GF-D8 (cell line): ENCODE measurements around the gene RAI1.

Source experiments
- DNase-seq: peaks from one replicate; lab custom pipeline; 2025; lab: John Stamatoyannopoulos, UW

Gene RAI1

DNA sequence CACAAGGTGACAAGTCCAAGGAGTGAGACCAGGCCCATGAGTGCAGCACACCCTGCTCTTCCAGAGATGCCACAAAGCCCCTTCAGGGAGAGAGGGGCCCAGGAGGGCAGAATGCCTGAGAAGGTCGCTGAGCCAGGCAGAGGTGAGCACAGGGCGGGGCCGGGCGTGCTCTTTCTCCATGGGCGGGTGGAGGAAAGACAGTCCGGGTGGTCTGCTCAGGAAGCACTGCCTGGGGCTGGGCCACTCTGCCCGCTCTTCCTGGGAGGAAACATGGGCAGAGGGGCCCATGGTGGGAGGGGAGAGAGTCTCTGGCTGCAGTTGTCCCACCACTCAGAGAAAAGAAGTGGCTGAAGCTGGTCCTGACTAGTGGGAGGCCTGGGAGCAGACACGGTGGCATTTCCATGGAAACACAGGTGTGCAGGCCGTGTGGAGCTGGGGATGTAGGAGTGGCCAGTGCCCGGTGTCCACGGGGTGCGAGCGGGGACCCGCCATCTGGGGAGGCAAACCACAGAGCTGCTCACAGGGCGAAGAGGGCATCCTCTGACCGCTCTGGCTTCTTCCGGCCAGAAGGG, 165.9 kb downstream of the RAI1 start:
- no peak for DNase-seq

DNA sequence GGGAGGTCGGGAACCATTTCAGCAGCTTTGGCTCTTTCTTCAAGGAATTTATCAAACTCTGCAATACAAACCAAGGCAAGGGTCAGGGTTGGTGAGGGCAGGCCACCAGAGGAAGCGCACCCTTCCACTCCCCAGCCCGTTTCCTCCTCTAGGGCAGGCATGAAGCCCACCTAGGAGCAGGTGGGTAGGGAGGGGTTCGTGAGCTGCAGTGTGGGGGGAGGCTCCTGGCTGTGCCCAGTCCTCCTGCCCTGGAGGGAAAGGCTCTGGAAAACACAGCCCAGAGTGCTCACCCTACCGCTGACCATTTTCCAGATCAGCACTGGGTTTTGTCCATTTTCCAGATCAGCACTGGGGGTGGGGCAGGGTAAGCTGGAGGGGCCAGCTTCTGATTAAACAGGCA, 166.5 kb downstream of the RAI1 start:
- no peak for DNase-seq

- DNase-seq: no peak
These were observed 167.2 kb downstream of the RAI1 start for GRCh38 chr17:17848311-17849082.

DNA sequence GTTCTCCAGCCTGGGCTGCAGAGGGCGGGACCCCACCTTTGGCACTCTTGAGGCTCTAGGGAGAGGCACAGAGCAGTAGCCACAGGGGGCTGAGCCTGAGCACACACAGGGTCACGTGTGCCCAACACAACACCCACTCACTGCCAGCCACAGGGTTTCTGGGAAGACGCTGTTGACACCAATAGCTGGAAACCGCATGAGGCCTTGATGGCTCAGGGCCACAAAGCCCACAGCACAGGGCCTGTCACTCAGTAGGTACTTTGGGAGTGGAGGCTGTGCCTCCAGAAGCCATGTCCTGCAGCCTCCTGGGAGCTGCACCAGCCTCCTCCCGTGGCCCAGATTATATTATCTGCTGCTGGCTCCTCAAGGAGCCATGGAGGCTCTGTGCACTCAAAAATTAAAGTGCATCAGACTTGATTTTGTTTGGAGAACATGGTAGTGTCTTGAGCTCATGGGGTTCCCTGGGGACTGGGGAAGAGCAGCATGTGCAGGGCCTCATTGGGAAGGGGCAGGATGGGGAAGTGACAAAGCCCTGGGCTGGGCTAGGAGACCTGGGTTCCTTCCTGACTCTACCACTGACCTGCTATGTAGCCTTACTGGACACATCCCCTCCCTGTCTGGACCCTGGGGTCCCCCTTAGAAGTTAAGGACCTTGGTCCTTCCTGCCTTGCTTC, 168.0 kb downstream of the RAI1 start:
- DNase-seq: peak; percentile 81

GRCh38 chr17:17849845-17850373, 168.7 kb downstream of the RAI1 start:
- DNase-seq: peak; percentile 43

DNA sequence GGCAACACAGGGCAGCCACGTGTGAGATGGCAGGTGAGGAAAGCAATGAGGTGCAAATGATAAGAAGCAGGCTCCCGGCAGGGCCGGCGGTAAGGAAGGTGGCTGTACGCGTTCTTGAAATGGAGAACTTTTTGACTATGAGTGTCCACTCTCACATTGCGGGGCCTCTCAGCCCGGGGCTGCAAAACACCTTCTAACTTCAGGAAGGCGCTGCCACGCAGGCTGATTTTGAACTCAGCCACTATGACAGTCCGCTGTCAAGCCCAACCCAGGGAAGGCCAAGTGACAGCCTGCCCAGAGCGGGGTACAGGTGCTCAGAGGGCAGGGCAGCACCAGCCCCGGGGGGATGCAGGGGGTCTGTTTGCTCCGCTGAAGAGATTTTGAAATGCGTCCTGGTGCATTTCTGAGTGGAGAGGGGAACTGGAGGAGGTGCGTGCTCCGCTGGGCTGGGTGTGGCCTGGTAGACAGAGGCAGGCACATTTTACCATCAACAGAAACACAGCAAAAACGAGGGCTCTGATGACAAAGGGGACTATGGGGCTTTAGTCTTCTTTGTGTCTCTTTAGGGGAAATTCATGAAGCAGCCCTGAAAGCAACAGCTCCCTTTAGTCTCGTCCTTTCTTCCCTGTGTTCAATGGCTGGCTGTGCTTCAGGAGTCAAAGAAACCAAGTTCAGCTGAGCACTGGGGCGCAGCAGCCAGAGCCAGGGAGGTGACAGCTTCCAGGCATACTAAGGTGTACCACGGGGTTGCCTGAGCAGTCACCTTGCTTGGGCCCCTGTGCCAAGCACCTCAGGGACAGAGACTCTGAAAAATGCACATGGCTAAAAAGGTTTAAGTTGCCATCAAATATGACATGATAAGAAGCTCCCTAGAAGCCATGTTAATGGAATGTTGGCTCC, 170.1 kb downstream of the RAI1 start:
- DNase-seq: no peak

DNA sequence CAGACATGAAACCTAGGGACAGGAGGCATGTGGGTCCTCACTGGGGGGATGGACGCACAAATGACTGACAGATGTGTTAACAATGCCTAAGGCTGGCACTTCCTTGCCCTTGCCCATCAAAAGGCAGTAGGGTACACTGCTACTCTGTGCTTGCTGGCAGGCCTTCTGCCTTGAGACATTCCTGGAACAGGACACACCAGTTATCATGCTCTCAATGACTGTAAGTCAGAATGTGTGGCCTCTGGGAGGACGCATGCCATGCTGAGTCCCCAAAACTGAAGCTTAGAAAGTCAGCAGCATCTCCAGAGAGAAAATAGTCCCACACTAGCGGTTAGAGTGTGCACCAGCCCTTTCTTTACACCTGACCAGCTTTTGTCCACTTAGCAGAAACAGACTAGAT, 171.7 kb downstream of the RAI1 start:
- DNase-seq: no peak

DNA sequence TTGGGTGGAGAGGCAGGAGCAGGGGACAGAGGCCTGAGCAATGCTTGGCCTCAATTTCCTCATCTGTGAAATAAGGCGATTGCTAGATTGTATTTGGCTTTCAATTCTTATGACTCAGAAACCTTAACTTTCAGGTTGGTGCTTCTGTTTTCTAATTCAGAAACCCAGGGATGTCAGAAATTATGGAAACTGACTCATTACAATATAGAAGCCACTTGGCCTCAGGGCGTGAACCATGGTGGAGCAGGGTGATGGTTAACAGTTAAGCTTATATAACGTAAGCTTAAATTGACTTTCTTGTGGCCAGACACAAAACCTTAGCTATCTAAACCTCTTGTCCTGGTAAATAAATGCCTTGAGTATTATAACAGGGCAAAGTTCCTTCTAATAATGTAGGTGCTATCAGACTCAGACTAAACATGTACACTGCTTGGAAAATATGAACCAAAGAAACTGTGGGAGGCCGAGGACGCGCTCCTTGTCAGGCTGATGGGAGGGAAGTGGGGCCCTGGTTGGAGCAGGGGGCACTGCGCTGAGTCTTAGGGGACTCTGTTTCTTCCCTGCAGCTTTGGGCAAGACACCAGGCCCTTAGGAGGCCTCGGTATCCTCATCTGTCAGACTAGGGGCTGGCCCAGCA, 172.7 kb downstream of the RAI1 start:
- no peak for DNase-seq

GRCh38 chr17:17855976-17856375, 174.7 kb downstream of the RAI1 start:
- DNase-seq: no peak

DNA sequence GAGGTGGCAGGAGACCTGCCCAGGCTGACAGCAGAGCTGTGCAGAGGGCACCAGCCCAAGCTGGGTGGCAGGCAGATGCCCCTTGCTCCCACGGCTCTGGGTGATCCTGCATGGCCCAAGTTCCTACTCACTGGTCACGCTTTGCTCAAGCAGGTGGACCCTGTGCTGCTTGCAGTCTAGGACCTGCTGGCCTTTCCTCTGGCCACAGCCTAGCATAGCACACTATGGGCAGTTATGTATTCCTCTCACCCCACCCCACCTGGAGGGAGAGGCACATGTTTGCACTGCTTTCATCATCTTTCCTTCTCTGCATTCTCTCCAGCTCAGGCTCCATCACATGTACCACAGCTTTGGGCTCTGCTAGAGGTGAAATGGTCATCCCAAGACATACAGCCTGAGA, 175.1 kb downstream of the RAI1 start:
- no peak for DNase-seq

DNA sequence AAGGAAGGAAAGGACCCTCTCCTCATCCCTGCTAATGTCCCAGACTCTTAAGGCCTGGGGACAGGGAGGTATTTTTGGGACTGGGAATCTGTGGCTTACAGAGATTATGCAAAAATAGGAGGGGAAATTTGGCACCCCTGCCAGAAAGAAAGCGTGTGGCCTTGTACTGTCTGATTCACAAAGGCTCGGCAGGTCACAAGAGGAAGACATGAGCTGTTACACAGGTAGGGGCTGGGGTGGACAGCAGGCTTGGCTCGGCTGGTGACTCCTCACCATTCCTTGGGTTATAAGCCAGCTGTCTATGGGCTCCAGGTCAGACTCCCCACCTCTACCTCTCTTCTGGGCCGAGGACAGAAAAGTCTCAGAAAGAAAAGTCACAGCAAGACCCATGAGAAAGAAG, 176.2 kb downstream of the RAI1 start:
- DNase-seq: no peak

DNA sequence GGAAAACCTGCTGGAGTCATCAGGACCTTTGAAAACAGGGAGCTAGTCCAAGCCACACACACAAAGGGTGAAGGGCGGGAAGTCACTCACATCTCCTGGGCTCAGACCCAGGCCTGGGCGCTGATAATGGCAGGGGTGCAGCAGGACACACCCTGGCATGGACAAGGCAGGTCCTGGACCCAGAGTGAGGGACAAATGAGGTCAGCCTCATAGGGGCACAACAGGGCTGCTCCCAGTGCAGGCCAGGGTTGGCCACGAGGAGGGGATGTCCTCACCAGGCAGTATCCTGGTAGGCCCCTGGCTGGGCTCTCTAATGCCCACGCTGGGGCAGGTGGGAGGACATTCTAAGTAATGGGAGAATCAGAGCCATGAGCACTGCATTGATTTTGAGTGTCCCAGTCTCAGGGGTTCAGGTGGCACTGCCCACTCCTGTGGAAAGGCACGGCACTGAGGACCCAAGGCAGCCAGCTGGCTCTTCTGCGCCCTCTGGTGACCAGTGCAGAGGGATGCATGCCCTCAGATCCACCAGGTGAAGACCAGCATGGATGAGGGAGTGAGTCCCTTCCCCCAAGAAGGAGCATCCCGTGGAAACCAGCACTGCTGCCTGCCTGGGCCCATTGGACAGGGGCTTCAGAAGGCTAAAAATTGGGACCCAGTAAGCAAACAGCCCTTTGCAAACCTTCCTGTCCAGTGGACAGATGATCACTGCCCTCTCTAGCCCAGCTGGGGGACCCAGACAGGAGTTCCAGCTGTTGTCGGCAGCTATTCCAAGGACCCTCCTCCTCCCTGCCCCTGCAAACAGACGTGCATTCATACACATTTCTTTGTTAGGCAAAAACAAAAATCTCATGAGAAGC, 178.9 kb downstream of the RAI1 start:
- peak; percentile 8 for DNase-seq

GRCh38 chr17:17860766-17861107, 179.5 kb downstream of the RAI1 start:
- DNase-seq: no peak
